GM10248 (cell line): Measurements from ENCODE around the gene FANCD2OS.
A peak's percentile ranks its signal among the peaks of the same experiment; 100 is the strongest.

Experiments
- CTCF ChIA-PET: fragments of 300-600 bp; sonication (Branson Sonifier 250); formaldehyde crosslinking; extraction: SDS; loops from one replicate; lab custom pipeline; 2021; ENCODE audit warnings: antibody characterized with exemption; lab: Yijun Ruan, JAX
- POLR2A ChIA-PET: fragments of 350-650 bp; sonication (Branson Sonifier 250); formaldehyde crosslinking; extraction: SDS; loops from one replicate; lab custom pipeline; 2020; ENCODE audit warnings: antibody characterized with exemption; lab: Yijun Ruan, JAX
- DNase-seq: peaks from one replicate; pipeline ENCODE4 v3.0.0; 2012; ENCODE audit errors: extremely low spot score
- TF ChIP-seq, protein P1 (sequence below): IDR thresholded peaks from 2 replicates; pipeline ENCODE4 v1.5.1; 2012; ENCODE audit warnings: mild to moderate bottlenecking, low read depth; ENCODE audit errors: extremely low read depth, missing control alignments, control extremely low read depth

FANCD2OS gene

DNA sequence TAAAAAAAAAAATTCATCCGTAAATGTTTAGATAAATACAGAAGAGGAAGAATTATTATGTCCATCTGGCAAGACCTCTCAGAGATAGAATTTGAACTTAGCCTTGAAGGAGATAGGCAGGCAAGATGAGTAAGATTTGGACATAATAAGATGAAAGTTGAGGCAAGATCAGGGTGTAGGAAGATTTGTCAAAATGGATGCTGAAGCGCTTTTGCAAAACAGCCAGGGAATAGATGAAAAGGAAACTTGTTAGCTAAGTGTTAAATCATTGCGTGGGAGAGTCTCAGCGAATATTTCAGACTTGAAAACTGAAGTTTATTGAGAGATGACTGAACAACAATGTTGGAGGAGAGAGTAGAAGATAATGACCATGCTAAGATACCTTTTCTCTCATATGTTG lies 14.7 kb upstream of the FANCD2OS start:
- POLR2A ChIA-PET = no interaction called here
- CTCF ChIA-PET = no interaction called here
- DNase-seq = no peak
- TF ChIP-seq, protein P1, sequence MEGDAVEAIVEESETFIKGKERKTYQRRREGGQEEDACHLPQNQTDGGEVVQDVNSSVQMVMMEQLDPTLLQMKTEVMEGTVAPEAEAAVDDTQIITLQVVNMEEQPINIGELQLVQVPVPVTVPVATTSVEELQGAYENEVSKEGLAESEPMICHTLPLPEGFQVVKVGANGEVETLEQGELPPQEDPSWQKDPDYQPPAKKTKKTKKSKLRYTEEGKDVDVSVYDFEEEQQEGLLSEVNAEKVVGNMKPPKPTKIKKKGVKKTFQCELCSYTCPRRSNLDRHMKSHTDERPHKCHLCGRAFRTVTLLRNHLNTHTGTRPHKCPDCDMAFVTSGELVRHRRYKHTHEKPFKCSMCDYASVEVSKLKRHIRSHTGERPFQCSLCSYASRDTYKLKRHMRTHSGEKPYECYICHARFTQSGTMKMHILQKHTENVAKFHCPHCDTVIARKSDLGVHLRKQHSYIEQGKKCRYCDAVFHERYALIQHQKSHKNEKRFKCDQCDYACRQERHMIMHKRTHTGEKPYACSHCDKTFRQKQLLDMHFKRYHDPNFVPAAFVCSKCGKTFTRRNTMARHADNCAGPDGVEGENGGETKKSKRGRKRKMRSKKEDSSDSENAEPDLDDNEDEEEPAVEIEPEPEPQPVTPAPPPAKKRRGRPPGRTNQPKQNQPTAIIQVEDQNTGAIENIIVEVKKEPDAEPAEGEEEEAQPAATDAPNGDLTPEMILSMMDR = no peak

DNA sequence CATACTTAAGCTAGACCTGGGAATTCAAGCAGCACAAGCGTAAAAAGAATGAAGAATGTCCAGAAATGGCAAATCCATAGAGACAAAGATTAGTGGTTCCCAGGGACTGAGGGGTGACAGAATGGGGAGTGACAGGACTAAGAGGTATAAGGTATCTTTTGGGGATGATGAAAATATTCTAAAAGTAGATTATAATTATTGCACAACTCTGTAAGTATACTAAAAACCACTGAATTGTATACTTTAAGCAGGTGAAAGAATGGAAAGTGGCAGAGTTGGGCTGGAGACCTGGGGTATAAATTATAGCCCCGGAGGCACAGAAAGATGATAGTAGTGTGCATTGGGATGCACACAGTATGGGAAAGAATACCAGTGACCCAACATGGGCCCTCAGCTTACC lies 13.0 kb upstream of the FANCD2OS start:
- ChIA-PET POLR2A (no interaction called here), CTCF (no interaction called here)
- no peak for DNase-seq
- TF ChIP-seq, protein P1 = no peak

DNA sequence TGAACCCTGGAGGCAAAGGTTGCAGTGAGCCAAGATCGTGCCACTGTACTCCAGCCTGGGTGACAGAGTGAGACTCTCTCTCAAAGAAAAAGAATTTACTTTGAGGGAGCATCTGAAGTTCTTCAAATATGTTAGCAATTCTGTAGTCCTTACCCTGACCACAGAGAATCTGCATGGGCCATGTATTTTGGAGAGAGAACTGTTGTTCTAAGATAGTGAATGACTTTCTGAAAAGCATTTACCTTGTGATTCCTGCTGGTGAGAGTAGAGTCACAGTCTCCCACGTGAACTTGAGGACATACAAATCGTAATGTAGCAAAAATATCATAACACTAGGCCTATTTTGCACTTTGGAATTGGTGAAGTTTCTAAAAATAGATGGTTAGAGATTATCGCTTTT lies 11.3 kb upstream of the FANCD2OS start:
- TF ChIP-seq, protein P1 = no peak
- ChIA-PET CTCF (interaction anchor here (0.8 to 1.1 kb wide), 2 partner anchors 11 to 20 kb away, joined by 3 to 4 read pairs; no protein-coding TSS in a partner anchor), POLR2A (no interaction called here)
- DNase-seq = no peak

DNA sequence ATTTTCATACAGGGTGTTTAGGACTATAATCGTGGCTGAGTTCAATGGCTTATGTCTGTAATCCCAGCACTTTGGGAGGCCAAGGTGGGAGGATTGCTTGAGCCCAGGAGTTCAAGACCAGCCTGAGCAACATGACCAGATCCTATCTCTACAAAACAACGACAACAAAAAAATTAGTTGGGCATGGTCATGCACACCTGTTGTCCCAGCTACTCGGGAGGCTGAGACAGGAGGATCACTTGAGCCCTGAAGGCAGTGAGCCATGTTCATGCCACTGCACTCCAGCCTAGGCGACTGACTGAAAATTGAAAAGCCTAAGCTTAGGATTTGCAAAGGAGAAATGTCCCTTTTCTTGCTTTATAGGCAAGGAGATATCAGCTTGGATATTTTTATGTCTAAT lies 8.9 kb upstream of the FANCD2OS start:
- ChIA-PET POLR2A (no interaction called here), CTCF (interaction anchor here (1.2 to 2.1 kb wide), 4 partner anchors 13 to 170 kb away, joined by 3 to 6 read pairs (median 4); partner anchors contain the start of gene VHL)
- DNase-seq = no peak
- TF ChIP-seq, protein P1 = no peak

DNA sequence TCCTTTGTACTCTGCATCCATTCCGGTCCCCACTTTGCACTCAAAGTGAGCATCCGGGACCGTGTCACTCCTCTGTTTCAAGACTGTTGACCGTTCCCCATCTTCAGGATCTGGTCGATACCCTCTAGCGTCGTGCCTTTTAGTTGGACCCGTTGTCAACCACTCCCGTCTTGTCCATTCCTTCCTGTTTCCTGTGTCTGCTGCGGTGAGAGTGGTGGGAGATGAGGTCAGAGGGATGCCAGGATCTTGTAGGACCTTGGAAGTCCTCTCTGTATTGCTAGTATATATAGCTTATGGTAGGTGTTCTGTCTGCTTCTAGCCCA lies 8.0 kb upstream of the FANCD2OS start:
- TF ChIP-seq, protein P1 = no peak
- POLR2A ChIA-PET = interaction anchor here (0.6 kb wide), 1 partner anchor 132 kb away, joined by 3 read pairs; no protein-coding TSS in a partner anchor
- no peak for DNase-seq
- CTCF ChIA-PET = interaction anchor here (1.2 to 2.1 kb wide), 4 partner anchors 14 to 171 kb away, joined by 3 to 6 read pairs (median 4); partner anchors contain the start of gene VHL

DNA sequence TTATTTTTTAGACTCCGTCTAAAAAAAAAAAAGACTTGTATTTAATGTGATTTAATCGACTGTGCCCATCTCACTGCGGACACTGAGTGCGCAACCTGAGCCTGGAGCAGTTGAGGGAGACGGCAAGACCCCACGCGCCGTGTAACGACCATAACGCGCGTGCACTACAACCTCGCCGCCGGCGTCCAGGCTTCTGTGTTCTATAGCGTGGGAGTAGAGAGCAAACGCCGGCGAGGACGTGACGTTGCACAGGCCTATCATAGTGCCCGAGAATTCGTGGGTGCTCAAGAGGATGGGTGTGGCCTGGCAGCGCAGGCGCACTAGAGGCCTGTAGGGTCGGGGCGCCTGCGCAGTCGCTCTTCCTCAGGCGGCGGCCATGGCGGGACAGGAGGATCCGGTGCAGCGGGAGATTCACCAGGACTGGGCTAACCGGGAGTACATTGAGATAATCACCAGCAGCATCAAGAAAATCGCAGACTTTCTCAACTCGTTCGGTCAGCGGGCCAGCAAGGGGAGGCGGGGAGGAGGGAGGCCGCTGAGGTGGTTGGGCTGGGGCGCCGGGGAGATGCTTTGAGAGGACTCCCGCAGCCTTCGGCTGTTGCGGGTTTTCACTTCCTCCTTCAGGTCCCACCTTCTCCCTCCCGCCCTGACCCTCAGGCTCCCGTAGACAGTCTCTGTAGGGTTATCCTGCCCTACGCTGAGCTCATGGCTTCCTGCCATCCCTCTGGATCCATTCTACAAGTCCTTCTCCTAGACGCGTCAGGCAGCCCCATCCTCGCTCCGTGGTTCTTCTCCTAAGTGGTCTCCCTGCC lies 7.5 kb upstream of the FANCD2OS start, which contains the start of gene BRK1:
Gene BRK1 (plus strand): TSS at position 350 of the 812 bp plus-strand sequence. CDS start 27 bp downstream, at position 377.
- TF ChIP-seq, protein P1 = no peak
- DNase-seq = peak; percentile 100
- CTCF ChIA-PET = interaction anchor here (1.2 to 2.1 kb wide), 2 partner anchors 20 to 171 kb away, joined by 3 to 5 read pairs; no protein-coding TSS in a partner anchor
- POLR2A ChIA-PET = interaction anchor here (0.6 to 0.9 kb wide), 4 partner anchors 21 to 366 kb away, joined by 3 to 7 read pairs (median 4); partner anchors contain the start of genes GHRL and OGG1
